Endothelial cell of hepatic sinusoid (primary cell): ENCODE measurements around the gene CNTNAP1.
"Not testable (repeated sequence)": the region's sequence is repeated elsewhere in the genome, so short reads cannot be mapped to it uniquely, and the experiment has no call there.

Experiments
- in situ Hi-C: cut with HindIII; loops from 2 replicates; pipeline ENCODE4 v1.10.0; 2017; ENCODE audit warnings: low sequenced_read_pairs

CNTNAP1 gene

DNA sequence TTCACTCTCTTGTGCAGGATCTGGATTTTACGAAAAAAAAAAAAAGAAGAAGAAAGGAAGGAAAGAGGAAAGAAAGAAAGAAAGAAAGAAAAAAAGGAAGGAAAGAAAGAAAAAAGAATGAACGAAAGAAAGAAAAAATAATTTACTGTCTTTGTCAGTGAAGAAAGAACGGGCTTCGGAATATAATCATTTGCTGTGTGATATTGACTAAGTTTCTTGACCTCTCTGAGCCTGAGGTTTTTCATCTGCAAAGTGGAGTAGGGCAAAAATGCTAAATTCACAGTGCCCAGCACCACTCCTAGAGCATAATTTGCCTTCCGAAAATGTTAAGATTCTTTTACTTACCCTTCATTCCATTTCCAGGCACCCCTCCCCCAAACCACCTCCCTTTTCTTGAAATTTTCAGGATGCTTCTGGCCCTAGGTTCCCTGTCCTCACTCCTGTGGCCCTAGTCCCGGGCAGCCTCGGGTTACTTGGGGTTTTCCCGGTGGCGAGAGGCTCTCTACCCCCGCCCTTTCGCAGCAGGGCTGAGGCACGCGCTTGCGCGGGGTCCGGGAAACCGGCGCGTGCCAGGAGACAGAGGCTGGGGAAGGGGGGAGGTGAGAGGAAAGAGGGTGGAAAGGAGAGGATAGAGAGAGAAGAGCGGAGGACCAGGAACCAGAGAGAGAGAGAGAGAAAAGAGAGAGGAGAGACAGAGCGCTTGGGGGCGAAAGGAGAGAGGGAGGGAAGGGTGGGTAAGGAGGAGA, at the start of gene CNTNAP1:
Gene CNTNAP1, plus strand, starts transcription at position 556 of the 746 bp plus-strand sequence. CDS start 299 bp downstream, outside the sequence.
- in situ Hi-C loops = loop anchor here (10.0 kb wide), 2 partner anchors 107 to 203 kb away; partner anchors contain the start of gene PSMC3IP

DNA sequence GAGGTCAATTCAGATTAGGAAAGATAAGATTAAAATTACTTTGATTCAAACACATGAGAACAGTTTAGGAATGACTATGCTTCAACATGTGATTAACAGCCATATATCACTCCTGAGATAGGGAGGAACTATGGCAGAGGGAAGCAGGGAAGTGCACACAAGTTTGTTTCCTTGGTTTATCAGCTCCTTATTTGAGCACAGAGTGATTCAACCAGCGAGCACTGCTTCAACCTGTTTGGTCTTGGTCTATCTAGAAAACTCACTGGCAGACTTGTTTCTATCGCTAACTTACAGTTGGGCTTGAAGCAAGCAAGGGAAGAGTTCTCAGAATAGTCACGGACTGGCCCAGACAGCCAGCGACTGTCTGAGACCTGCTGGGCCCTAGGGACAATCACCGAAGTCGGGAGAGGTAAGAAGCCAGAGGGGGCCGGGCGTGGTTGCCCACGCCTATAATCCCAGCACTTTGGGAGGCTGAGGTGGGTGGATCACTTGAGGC, 49.3 kb upstream of the CNTNAP1 start:
- in situ Hi-C loops = no loop called here

DNA sequence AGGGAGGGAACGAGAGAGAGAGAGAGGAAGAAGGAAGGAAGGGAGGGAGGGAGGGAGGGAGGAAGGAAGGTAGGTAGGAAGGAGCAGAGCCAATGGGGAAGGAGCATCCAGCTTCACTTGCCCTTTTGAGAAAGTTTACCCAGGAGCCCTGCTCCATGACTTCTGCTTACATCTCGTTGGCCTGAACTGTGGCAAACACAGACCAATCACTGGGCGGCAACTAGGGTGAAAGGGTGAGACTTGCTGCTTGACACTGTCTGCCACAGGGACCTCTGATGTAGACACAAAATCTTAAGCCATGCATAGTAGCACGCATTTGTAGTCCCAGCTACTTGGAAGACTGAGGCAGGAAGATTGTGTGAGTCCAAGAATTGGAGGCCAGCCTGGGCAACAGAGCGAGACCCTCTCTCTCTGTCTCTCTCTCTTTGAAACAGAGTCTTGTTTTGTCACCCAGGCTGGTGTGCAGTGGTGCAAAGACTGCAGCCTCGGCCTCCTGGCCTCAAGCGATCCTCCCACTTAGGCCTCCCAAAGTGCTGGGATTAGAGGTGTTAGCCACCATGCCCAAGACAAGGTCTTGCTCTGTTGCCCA, 42.7 kb upstream of the CNTNAP1 start:
- in situ Hi-C loops = no loop called here

- in situ Hi-C loops = no loop called here
Measured at GRCh38 chr17:42640121-42640520, 42.2 kb upstream of the CNTNAP1 start.

GRCh38 chr17:42642336-42642735, 40.0 kb upstream of the CNTNAP1 start:
- in situ Hi-C loops = no loop called here

DNA sequence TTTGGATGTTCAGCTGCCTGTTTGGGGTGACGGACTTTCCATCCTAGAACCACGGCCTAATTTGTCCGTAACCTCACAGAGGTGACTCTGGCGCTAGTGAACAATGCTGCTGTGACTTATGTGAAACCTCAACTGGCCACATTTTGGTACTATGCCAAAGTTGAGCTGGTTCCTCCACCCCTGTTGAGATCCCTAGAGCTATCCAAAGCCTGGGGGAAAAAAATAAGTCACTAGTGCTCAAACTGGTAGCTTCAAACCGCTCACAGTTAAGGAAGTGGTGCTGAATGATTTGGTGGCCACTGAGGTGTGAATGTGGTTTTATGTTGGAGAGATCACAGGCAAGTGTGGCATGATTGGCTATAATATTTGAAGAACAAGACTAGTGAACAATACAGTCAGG, 34.6 kb upstream of the CNTNAP1 start:
- in situ Hi-C loops = no loop called here

- in situ Hi-C loops = no loop called here
Measured at GRCh38 chr17:42651392-42651791, 30.9 kb upstream of the CNTNAP1 start.

- in situ Hi-C loops = no loop called here
Measured at GRCh38 chr17:42653179-42654124, 28.9 kb upstream of the CNTNAP1 start.

DNA sequence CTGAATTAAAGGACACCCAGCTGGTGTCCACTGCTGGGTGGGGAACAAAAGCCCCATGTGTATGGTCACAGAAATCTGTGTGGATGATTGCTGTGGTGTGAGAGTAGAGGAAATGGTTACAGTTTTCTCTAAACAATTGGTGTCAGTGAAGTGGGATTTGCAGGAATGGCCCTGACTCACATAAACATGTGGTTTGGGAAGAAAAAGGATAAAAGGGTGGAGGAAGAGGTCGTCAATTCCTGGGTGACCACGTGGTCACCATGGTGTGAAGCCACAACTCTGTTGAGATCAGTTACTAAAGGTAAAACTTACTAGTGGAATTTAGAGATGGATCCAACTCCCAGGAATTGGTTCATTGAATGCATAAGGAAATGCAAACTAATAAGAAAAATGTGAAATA, 26.8 kb upstream of the CNTNAP1 start:
- in situ Hi-C loops = no loop called here

- in situ Hi-C loops = no loop called here
Measured at GRCh38 chr17:42657824-42658588, 24.3 kb upstream of the CNTNAP1 start.

GRCh38 chr17:42659079-42659931, 23.0 kb upstream of the CNTNAP1 start, which contains the start of gene TUBG2:
Gene TUBG2 (plus strand): TSS chr17:42659284. CDS start chr17:42659504, 220 bp downstream.
- in situ Hi-C loops = no loop called here

- in situ Hi-C loops = loop anchor here (5.0 kb wide), 1 partner anchor 53 kb away; the partner anchor contains the start of genes RETREG3 and TUBG1
Measured at GRCh38 chr17:42659932-42660274, 22.4 kb upstream of the CNTNAP1 start.

DNA sequence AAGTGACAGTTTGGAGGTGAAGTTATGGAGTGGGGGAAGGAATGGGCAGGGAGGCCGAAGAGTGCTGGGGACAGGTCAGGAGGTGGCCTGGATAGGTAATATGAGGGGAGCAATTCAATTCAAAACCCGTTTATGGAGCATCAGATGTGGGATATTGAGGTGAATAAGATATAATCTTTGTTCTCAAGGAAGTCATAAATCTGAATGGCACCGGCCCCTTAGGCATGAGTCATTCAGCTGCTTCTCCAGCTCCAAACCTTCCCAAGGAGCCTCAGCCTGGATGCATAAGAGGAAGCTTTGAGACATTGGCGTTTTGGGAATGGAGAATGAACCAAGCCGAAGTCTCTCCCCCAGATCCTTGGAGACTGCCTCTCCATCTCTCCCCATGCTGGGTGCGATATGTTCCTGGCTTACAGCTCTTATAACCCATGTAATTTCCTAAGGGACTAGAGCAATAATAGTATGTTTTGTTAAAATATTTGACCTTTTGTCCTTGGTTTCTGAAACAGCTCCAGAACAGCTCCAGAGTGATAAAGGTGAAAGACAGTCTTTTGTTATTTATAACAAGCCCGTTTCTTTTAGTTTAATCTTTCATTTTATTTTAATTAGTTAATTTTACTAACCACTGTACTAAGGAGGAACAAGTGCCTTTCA, 21.5 kb upstream of the CNTNAP1 start:
- in situ Hi-C loops = loop anchor here (5.0 kb wide), 1 partner anchor 54 kb away; the partner anchor contains the start of genes RETREG3 and TUBG1

DNA sequence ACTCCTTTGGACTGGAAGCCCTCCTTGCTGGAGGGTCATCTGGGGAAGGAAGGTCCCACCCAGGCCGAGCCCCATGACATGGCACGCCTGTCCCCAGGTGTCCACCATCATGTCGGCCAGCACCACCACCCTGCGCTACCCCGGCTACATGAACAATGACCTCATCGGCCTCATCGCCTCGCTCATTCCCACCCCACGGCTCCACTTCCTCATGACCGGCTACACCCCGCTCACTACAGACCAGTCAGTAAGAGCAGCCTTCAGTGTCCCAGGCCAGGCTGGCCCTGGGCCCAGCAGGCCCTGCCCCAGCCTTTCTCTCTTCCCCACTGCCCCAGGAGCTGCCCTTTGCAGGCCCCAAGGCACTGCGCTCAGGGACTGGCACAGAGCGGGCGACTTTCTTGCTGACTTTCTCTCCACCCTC, 16.7 kb upstream of the CNTNAP1 start:
- in situ Hi-C loops = no loop called here

DNA sequence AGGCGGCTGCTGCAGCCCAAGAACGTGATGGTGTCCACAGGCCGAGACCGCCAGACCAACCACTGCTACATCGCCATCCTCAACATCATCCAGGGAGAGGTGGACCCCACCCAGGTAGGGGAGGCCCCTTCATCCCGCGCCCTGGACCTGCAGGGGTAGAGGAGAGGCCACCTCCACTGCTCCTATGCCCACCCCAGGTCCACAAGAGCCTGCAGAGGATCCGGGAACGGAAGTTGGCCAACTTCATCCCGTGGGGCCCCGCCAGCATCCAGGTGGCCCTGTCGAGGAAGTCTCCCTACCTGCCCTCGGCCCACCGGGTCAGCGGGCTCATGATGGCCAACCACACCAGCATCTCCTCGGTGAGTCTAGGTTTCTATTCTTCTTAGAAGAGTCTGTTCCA, 16.2 kb upstream of the CNTNAP1 start:
- in situ Hi-C loops = not testable (repeated sequence)

- in situ Hi-C loops = no loop called here
Measured at GRCh38 chr17:42667088-42667951, 15.0 kb upstream of the CNTNAP1 start.

DNA sequence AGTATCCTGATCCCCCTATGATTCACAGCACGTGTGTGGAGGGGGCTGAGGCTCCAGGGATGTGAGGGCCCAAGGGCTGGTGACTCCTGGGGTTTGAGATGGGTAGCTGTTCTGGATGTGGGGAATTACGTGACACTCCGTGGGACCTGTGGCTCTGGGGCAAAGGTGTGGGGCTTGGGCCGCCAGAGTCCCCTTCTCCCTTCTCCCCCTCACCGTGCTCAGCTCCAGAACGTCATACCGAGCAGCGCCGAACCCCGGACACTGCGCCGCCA, 12.7 kb upstream of the CNTNAP1 start:
- in situ Hi-C loops = no loop called here
